ENCODE measurements around the gene ZBTB12.
A peak's percentile ranks its signal among the peaks of the same experiment; 100 is the strongest.
"Not testable (repeated sequence)": the region's sequence is repeated elsewhere in the genome, so short reads cannot be mapped to it uniquely, and the experiment has no call there.

The ZBTB12 gene

DNA sequence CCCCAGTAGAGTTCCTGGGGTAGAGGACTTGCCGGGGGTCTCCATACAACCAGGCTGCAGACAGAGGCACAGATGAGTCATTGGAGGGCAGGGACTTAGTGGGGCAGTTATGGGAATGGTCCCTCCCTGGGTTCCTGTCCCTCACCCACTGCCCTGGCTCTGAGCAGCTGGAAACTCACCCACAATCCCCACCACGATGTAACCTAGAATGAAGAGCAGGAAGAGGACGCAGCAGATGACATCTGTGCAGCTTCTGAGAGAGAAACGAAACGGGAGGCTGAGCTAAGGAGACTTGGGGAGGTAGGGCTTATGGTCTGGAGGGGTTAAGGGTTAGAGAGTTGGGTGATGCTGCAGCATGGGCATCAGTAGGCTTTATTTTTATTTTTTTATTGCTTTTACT, 26.0 kb downstream of the ZBTB12 start:
- Mint-ChIP-seq H3K36me3 (ENCODE audit: insufficient read depth) (peaks cover 10% of the 10 kb centered on the region), H3K4me1 (no peaks in the 10 kb centered on the region), H3K27ac (ENCODE audit: low read depth) (no peak overlapping the region), H3K9me3 (no peaks in the 10 kb centered on the region), H3K27me3 (no peaks in the 10 kb centered on the region), H3K4me3 (no peak overlapping the region)
- ATAC-seq (replicated peaks; ENCODE audit: extremely low read depth, poor library complexity, severe bottlenecking) (no peak), DNase-seq (ENCODE audit: low spot score in 2 of 2) (no peak)

DNA sequence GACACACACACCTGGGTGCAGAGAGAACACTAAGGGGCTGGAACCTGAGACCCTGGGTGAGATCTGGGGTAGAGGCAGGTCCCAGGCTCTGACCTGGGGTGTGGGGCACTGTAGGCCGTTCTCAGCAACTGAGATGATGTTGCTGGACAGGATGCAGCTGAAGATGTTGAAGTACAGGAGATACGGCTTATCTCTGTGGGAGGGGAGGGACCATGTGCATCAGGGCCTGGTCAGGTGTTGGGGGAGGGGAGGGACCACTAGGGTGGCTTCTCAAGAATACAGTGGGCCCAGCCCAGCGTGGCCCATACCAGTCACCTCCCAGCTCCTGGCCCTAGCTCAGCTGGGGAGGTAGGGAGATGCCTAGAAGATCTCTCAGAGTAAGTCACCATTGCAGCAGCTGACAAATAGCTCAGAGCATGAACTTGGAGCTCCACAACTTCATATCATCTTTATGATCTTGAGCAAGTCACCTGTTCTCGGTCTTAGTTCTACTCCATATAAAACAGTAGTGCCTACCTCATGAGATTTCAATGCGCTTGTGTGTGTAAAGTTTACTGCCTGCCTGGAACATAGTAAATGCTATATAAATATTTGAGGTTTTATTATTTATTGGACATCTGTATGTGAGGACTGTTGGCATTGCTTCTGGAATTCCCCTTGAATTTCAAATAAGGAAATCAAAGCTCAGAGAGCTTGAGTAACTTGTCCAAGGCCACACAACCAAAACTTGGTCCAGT, 26.9 kb downstream of the ZBTB12 start:
- no peak overlapping the region for H3K27ac Mint-ChIP-seq (ENCODE audit: low read depth)
- H3K36me3 Mint-ChIP-seq (ENCODE audit: insufficient read depth) = peaks cover 5% of the 10 kb centered on the region
- no peak for DNase-seq (ENCODE audit: low spot score in 2 of 2)
- no peaks in the 10 kb centered on the region for H3K9me3 Mint-ChIP-seq
- no peaks in the 10 kb centered on the region for H3K27me3 Mint-ChIP-seq
- H3K4me3 Mint-ChIP-seq = no peak overlapping the region
- ATAC-seq (replicated peaks; ENCODE audit: extremely low read depth, poor library complexity, severe bottlenecking) = no peak
- no peaks in the 10 kb centered on the region for H3K4me1 Mint-ChIP-seq

DNA sequence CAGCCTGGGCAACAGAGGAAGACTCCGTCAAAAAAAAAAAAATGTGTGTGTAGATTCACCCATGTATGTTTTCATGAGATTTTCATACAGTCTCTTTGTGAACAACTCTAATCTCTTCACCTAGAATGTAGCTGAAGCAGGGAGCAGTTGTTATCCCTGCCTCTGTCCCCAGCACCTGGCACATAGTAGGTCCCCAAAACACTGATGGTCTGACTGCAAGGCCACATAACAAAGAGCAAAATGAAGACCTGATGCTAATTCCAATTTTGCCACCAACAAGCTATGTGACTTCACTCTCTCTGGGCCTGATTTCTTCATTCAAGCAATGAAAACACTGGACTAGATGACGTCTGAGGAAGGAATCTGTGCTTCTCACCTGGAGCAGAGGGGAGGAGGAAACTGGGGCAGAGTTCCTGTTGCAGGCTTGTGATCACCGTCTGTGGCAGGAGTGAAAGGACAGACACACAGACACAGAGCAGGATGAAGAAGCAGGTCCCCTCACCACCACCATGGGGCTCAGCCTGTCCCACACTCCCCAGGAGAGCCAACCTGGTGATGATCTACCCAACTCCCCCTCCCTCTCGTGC, 27.7 kb downstream of the ZBTB12 start:
- Mint-ChIP-seq H3K4me1 (no peaks in the 10 kb centered on the region), H3K4me3 (no peak overlapping the region), H3K27ac (ENCODE audit: low read depth) (peak overlapping the region; percentile 23), H3K36me3 (ENCODE audit: insufficient read depth) (peaks cover 2% of the 10 kb centered on the region), H3K9me3 (no peaks in the 10 kb centered on the region), H3K27me3 (no peaks in the 10 kb centered on the region)
- ATAC-seq (replicated peaks; ENCODE audit: extremely low read depth, poor library complexity, severe bottlenecking) (no peak), DNase-seq (ENCODE audit: low spot score in 2 of 2) (no peak)

DNA sequence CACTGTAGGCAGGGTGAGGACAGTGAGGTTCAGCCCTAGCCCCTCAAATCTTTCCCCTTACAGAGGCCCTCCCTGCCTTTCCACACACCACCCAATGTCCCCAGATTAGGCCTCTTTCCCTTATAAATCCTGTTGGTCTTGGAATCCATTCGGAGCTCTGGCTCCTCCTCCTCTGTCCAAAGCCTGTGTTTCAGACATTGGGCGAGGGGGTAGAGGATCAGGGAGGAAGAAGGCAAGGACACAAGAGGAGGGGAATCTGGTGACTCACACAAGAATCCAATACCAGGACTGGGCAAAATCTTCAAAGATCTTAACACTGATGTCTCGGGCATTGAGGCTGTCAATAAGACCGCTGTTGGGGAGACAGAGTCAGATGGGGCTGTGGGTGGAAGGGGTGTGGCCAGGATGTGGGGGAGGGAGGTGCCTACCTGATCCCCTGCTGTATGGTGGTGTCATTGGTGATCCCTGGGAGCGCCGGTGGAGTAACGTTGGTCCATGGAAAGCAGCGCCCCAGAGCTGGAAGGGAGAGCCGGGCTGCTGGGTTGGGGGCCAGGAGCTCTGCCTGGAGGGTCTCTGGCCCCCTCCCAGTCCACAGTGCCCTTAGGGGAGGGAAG, 30.7 kb downstream of the ZBTB12 start:
- no peak for DNase-seq (ENCODE audit: low spot score in 2 of 2)
- Mint-ChIP-seq H3K36me3 (ENCODE audit: insufficient read depth) (peaks cover 1% of the 10 kb centered on the region), H3K27me3 (no peaks in the 10 kb centered on the region), H3K27ac (ENCODE audit: low read depth) (no peak overlapping the region), H3K4me1 (no peaks in the 10 kb centered on the region), H3K4me3 (no peak overlapping the region), H3K9me3 (no peaks in the 10 kb centered on the region)
- ATAC-seq (replicated peaks; ENCODE audit: extremely low read depth, poor library complexity, severe bottlenecking) = no peak

DNA sequence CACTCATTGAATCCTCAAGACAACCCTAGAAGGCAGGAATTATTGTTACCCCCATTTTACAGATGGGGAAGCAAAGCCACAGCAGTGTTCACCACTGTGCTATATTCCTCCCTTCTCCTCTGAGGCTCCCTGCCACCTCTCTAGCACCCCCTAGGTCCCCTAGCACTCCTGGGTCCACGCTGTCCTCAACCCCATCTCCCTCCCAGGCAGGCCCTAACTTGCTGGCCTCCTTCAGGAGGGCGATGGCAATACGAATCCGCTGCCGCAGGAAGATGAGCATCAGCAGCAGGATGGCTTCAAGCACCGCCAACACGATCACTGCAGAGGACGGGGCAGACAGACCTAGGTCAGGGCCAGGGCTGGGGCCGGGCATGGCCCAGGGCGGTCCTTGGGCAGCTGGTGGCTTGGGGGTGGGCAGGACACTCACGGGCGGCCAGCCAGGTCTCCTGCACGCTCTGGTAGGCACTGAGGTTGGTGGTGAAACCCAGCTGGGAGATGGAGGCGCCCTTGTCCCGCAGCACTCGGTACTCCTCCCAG, 31.4 kb downstream of the ZBTB12 start:
- no peak overlapping the region for H3K27ac Mint-ChIP-seq (ENCODE audit: low read depth)
- no peak overlapping the region for H3K4me3 Mint-ChIP-seq
- peaks cover 1% of the 10 kb centered on the region for H3K36me3 Mint-ChIP-seq (ENCODE audit: insufficient read depth)
- ATAC-seq (replicated peaks; ENCODE audit: extremely low read depth, poor library complexity, severe bottlenecking) = no peak
- no peaks in the 10 kb centered on the region for H3K27me3 Mint-ChIP-seq
- H3K9me3 Mint-ChIP-seq = no peaks in the 10 kb centered on the region
- H3K4me1 Mint-ChIP-seq = no peaks in the 10 kb centered on the region
- DNase-seq (ENCODE audit: low spot score in 2 of 2) = no peak

DNA sequence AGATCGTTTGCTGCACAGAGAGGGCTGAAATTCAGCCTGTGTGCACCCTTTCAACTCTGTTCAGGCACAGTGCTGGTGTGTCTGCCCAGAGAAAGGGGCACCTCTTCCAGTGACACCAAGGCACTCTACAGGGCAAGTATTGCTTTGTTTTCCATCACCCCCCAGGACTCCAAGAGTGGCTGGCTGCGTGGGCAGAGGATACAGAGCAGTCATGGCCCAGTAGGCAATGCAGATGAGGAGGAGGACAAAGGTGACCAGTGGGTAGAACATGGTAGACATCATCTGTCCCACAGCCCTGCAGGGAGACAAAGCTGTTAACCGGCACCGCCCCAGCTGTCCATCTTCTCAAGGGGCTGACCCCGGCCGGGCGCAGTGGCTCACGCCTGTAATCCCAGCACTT, 32.5 kb downstream of the ZBTB12 start:
- H3K4me3 Mint-ChIP-seq = no peak overlapping the region
- ATAC-seq (replicated peaks; ENCODE audit: extremely low read depth, poor library complexity, severe bottlenecking) (no peak), DNase-seq (ENCODE audit: low spot score in 2 of 2) (no peak)
- H3K27me3 Mint-ChIP-seq = no peaks in the 10 kb centered on the region
- no peaks in the 10 kb centered on the region for H3K4me1 Mint-ChIP-seq
- no peaks in the 10 kb centered on the region for H3K9me3 Mint-ChIP-seq
- peaks cover 2% of the 10 kb centered on the region for H3K36me3 Mint-ChIP-seq (ENCODE audit: insufficient read depth)
- H3K27ac Mint-ChIP-seq (ENCODE audit: low read depth) = no peak overlapping the region

DNA sequence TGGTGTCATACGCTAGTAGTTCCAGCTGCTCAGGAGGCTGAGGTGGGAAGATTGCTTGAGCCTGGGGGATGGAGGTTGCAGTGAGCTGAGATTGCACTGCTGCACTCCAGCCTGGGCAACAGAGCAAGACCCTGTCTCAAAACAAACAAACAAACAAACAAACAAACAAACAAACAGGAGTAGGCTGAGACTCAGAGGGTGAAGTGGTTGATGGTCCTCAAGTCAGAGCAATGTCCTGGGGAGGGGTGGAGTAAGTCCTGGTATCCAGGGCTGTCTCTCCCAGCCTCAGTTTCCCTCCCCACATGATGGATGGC, 33.3 kb downstream of the ZBTB12 start:
- not testable (repeated sequence) for DNase-seq (ENCODE audit: low spot score in 2 of 2); H3K9me3 Mint-ChIP-seq; ATAC-seq (replicated peaks; ENCODE audit: extremely low read depth, poor library complexity, severe bottlenecking); H3K27me3 Mint-ChIP-seq; H3K27ac Mint-ChIP-seq (ENCODE audit: low read depth); H3K36me3 Mint-ChIP-seq (ENCODE audit: insufficient read depth); H3K4me3 Mint-ChIP-seq; H3K4me1 Mint-ChIP-seq

DNA sequence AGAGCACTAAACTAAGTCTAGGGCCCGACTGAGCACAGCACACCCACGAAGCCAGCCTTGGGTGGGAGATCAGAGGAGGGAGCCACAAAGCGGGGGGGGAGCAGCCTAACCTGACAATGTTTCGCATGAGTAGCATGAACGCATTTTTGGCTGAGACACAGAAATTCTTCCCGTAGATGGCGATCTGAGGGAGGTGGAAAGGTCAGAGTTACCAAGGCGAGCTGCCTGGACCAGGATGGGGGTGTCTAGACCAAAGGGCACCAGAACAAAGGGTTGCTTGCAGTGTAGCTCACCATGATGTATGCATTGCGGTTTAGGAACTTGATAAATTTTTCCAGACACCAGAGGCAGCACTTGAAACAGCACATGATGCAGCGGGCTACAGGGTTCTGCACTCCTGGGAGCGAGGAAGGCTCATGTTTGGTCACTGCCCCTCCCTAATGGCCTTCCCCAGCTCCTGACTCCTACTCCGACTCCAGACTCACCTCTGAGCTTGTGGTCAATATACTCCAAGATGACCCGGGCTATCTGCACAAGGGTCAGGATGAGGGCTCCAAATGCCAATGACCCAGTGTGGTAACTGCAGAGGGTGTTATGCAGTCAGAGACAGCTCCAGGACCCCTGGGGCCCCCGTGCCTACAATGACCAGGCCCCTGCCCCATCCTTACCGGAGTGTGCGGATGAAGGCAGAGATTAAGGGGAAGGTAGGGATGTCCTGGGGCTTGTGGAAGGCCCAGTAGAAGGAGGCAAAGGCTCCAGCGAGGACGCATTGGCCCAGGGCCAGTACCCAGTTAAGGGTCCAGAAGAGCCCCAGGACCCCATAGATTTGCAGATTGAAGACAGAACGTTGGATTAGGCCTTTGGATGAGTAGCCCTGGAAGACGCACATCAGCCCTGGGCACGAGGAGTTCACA, 36.4 kb downstream of the ZBTB12 start:
- peaks cover 26% of the 10 kb centered on the region for H3K4me1 Mint-ChIP-seq
- no peaks in the 10 kb centered on the region for H3K9me3 Mint-ChIP-seq
- H3K36me3 Mint-ChIP-seq (ENCODE audit: insufficient read depth) = peaks cover 23% of the 10 kb centered on the region
- H3K27me3 Mint-ChIP-seq = no peaks in the 10 kb centered on the region
- no peak overlapping the region for H3K4me3 Mint-ChIP-seq
- DNase-seq (ENCODE audit: low spot score in 2 of 2) = no peak
- no peak overlapping the region for H3K27ac Mint-ChIP-seq (ENCODE audit: low read depth)
- no peak for ATAC-seq (replicated peaks; ENCODE audit: extremely low read depth, poor library complexity, severe bottlenecking)

DNA sequence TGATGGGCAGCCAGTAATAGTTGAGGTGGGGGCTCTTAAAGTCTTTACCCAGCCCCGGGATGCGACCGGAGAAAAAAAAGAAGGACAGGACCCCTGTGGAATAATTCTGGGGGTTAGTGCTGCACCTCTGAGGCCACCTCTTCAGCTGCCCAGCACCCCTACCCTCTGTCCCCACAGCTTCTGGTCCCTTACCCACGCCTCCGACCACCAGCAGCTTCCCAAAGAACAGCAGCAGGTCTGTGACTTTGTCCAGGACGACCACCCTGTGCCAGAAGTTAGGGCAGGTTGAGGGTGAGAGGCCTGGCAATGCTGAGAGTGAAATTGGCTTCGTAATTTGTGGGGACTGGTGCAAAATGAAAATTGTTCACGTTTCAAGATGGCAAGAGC, 37.1 kb downstream of the ZBTB12 start:
- Mint-ChIP-seq H3K27ac (ENCODE audit: low read depth) (no peak overlapping the region), H3K27me3 (no peaks in the 10 kb centered on the region), H3K4me1 (peaks cover 26% of the 10 kb centered on the region), H3K4me3 (no peak overlapping the region), H3K36me3 (ENCODE audit: insufficient read depth) (peaks cover 25% of the 10 kb centered on the region), H3K9me3 (no peaks in the 10 kb centered on the region)
- DNase-seq (ENCODE audit: low spot score in 2 of 2) = no peak
- no peak for ATAC-seq (replicated peaks; ENCODE audit: extremely low read depth, poor library complexity, severe bottlenecking)

DNA sequence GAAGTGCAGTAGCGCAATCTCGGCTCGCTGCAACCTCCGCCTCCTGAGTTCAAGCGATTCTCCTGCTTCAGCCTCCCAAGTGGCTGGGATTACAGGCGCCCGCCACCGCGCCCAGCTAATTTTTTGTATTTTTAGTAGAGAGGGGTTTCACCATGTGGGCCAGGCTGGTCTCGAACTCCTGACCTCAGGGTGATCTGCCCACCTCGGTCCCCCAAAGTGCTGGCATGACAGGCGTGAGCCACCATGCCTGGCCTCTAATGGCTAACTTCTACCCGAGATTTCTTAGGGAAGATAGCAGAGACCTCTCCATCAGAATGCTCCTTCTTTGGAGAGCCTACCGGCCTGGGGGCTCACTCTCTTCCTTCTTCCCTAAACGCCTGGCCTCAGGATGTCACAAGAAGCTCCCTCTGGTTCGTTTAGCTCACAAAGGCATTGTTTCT, 37.7 kb downstream of the ZBTB12 start:
- not testable (repeated sequence) for DNase-seq (ENCODE audit: low spot score in 2 of 2); H3K27me3 Mint-ChIP-seq; H3K9me3 Mint-ChIP-seq; ATAC-seq (replicated peaks; ENCODE audit: extremely low read depth, poor library complexity, severe bottlenecking)
- Mint-ChIP-seq H3K4me1 (peaks cover 26% of the 10 kb centered on the region), H3K36me3 (ENCODE audit: insufficient read depth) (peaks cover 28% of the 10 kb centered on the region), H3K27ac (ENCODE audit: low read depth) (peak overlapping the region; percentile 94), H3K4me3 (peak overlapping the region; percentile 81)

DNA sequence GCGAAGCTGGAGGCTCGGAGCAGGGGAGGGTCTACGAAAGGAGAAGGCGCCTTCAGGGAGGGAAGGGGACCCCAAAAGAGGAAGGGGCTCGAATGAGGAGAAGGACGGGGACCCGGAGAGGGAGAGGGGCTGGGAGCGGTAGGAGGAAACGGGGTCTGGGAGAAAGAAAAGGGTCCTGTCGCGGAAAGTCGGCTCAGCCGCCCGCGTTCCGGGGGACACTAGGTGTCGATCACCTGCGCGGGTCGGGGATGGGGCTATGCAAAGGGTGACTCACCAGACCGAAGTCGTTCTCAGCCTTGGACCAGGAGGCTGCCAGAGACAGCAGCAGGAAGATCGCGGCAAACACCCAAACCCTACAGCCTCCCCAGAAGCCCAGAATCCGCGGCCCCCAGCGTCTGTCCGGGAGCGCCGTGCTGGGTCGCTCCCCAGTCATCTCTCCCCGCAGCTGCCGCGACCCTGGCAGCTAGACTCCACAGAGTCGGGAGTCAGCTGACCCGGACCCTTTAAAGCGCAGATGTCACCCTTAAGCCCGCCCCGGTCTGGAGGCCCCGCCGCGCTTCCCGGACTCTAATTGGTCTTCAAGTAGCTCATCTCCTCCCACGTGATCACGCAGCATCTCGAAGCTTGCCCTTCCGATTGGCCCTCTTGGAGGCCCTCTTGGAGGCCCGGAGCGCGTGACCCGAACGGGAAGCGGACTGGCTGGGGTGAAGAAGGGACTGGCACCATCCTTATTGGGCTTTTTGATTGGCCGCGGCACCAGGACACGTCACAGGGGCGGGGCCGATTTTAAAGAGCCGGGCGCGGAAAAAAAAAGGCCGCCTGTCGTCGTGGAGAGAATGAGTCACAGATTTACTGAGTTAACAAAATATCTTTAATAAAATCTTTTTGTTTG, 39.3 kb downstream of the ZBTB12 start, which contains the start of gene NEU1:
Gene NEU1 (minus strand): TSS at position 478 of the 892 bp plus-strand sequence. CDS start 45 bp downstream, at position 433.
- no peaks in the 10 kb centered on the region for H3K27me3 Mint-ChIP-seq

More for the DNA sequence above, 39.3 kb downstream of the ZBTB12 start, which contains the start of gene NEU1:
- peaks cover 36% of the 10 kb centered on the region for H3K36me3 Mint-ChIP-seq (ENCODE audit: insufficient read depth)
- peak within 1 kb of the TSS; percentile 94 for H3K27ac Mint-ChIP-seq (ENCODE audit: low read depth)
- peak; percentile 92 to 99 for DNase-seq (ENCODE audit: low spot score in 2 of 2)
- H3K9me3 Mint-ChIP-seq = no peaks in the 10 kb centered on the region
- peaks cover 26% of the 10 kb centered on the region for H3K4me1 Mint-ChIP-seq
- H3K4me3 Mint-ChIP-seq = peak within 1 kb of the TSS; percentile 81
- ATAC-seq (replicated peaks; ENCODE audit: extremely low read depth, poor library complexity, severe bottlenecking) = peak; percentile 97
